C4-2B (cell line): Measurements from ENCODE around the gene TBL1XR1.

ENCODE experiments used
- CTCF ChIP-seq: fragments of 450-650 bp; conservative IDR thresholded peaks from 2 replicates; pipeline ENCODE4 v1.5.1; 2017; ENCODE audit warnings: mild to moderate bottlenecking
- ZFX ChIP-seq: fragments of 450-650 bp; IDR thresholded peaks from 2 replicates; pipeline ENCODE4 v1.6.1; 2017

- no peak for TF ChIP-seq CTCF
- TF ChIP-seq ZFX = no peak
Observed at GRCh38 chr3:177035676-177036075, 161.6 kb downstream of the TBL1XR1 start.
